B cell (primary cell): ENCODE measurements around the gene IBA57. TPM values are rescaled to one million over a fixed set of nuclear protein-coding genes. Genes with fewer than 3 reads are reported as not detected.

Source experiments
- ATAC-seq: fragments of 200-7000 bp; cut with Tn5 transposase; one replicate; pipeline ENCODE4 v1.10.0; 2021; ENCODE audit warnings: low read depth, mild to moderate bottlenecking, moderate number of reproducible peaks, moderate library complexity
- CTCF ChIA-PET: fragments of 350-600 bp; sonication (Branson Sonifier 250); formaldehyde crosslinking; loops from one replicate; lab custom pipeline; 2021; ENCODE audit warnings: antibody characterized with exemption, inconsistent platforms; lab: Charles Lee
- POLR2A ChIA-PET: fragments of 350-600 bp; sonication (Branson Sonifier 250); formaldehyde crosslinking; loops from one replicate; lab custom pipeline; 2021; ENCODE audit warnings: antibody characterized with exemption; lab: Charles Lee
- DNase-seq: peaks from one replicate; pipeline ENCODE4 v3.0.0; 2013
- H2AFZ ChIP-seq: 2 replicates; pipeline ENCODE4 v1.6.1; 2012; ENCODE audit warnings: mild to moderate bottlenecking, low read depth, low read length; ENCODE audit not compliant: insufficient read depth, poor library complexity, severe bottlenecking
- H3K27ac ChIP-seq, 2 donors: 1 replicate in 1 of 2; 2 replicates in 1 of 2; pipeline ENCODE4 v1.5.1; 2012 to 2013; ENCODE audit warnings: low read length in 2 of 2, mild to moderate bottlenecking in 2 of 2, moderate library complexity in 1 of 2
- H3K27me3 ChIP-seq, 4 experiments: fragments of 200-600 bp in 1 of 4; sonication (generic) in 1 of 4; replicated peaks in 1 of 4; 1 replicate in 2 of 4; 2 replicates in 2 of 4; pipeline versions ENCODE4 v1.6.1 to v1.7.0; 2013 to 2016; ENCODE audit warnings: low read length in 3 of 4, mild to moderate bottlenecking in 2 of 4, mixed read lengths in 1 of 4, moderate library complexity in 1 of 4; ENCODE audit not compliant: insufficient read depth in 4 of 4, control insufficient read depth in 3 of 4; ENCODE audit errors: control extremely low read depth in 1 of 4
- H3K36me3 ChIP-seq, 2 experiments: replicated peaks in 1 of 2; 1 replicate in 1 of 2; 2 replicates in 1 of 2; pipeline versions ENCODE4 v1.6.1 to v1.7.1; 2013; ENCODE audit warnings: low read length in 1 of 2; ENCODE audit not compliant: insufficient read depth in 2 of 2, control insufficient read depth in 1 of 2; ENCODE audit errors: control extremely low read depth in 1 of 2, extremely low read depth in 1 of 2
- H3K4me1 ChIP-seq, 2 donors: fragments of 200-600 bp in 1 of 2; sonication (generic) in 1 of 2; 1 replicate in 1 of 2; 2 replicates in 1 of 2; pipeline versions ENCODE4 v1.5.1 to v1.6.1; 2013 to 2017; ENCODE audit warnings: low read length in 2 of 2; ENCODE audit not compliant: control insufficient read depth in 2 of 2, insufficient read depth in 2 of 2
- H3K4me2 ChIP-seq: replicated peaks from 2 replicates; pipeline ENCODE3; 2012; ENCODE audit warnings: mild to moderate bottlenecking, low read depth, low read length; ENCODE audit not compliant: poor library complexity, severe bottlenecking
- H3K4me3 ChIP-seq, 5 experiments: fragments of 200-600 bp in 1 of 5; sonication (generic) in 1 of 5; 1 replicate in 3 of 5; 2 replicates in 2 of 5; pipeline versions ENCODE4 v1.5.1 to v1.7.0; 2011 to 2016; ENCODE audit warnings: low read length in 4 of 5, mild to moderate bottlenecking in 4 of 5, low read depth in 2 of 5, control low read depth in 1 of 5, moderate library complexity in 1 of 5; ENCODE audit not compliant: insufficient read depth in 1 of 5; ENCODE audit errors: control extremely low read depth in 1 of 5, extremely low read depth in 1 of 5
- H3K79me2 ChIP-seq: fragments of 200-600 bp; sonication (generic); one replicate; pipeline ENCODE4 v1.6.0; 2016; ENCODE audit warnings: low read length; ENCODE audit not compliant: control insufficient read depth, insufficient read depth
- H3K9ac ChIP-seq: fragments of 200-600 bp; sonication (generic); 2 replicates; pipeline ENCODE4 v1.6.1; 2017; ENCODE audit warnings: mild to moderate bottlenecking, low read length, moderate library complexity
- H3K9me3 ChIP-seq, 3 donors: one replicate each; pipeline versions ENCODE4 v1.6.1 to v1.7.1; 2013; ENCODE audit warnings: low read length in 2 of 3; ENCODE audit not compliant: control insufficient read depth in 2 of 3, insufficient read depth in 1 of 3; ENCODE audit errors: control extremely low read depth in 1 of 3
- H4K20me1 ChIP-seq: 2 replicates; pipeline ENCODE4 v1.6.0; 2012; ENCODE audit warnings: mild to moderate bottlenecking, low read length; ENCODE audit not compliant: insufficient read depth, control insufficient read depth, poor library complexity, severe bottlenecking
- H3K27ac Mint-ChIP-seq: one replicate; pipeline ENCODE4 v1.8.0; 2021; ENCODE audit warnings: mixed read lengths
- H3K27me3 Mint-ChIP-seq: one replicate; pipeline ENCODE4 v1.8.0; 2021; ENCODE audit warnings: mixed read lengths
- H3K4me1 Mint-ChIP-seq: one replicate; pipeline ENCODE4 v1.8.0; 2021; ENCODE audit warnings: mixed read lengths
- H3K4me3 Mint-ChIP-seq: one replicate; pipeline ENCODE4 v1.8.0; 2021; ENCODE audit warnings: mixed read lengths
- H3K9me3 Mint-ChIP-seq: one replicate; pipeline ENCODE4 v1.8.0; 2022; ENCODE audit warnings: mixed read lengths; ENCODE audit not compliant: insufficient read depth
- EZH2 ChIP-seq: IDR thresholded peaks from 2 replicates; pipeline ENCODE4 v1.6.1; 2012; ENCODE audit warnings: borderline replicate concordance, low read depth, mild to moderate bottlenecking, moderate library complexity, low read length; ENCODE audit not compliant: insufficient read depth, poor library complexity, severe bottlenecking
- WGBS: methylation state at CpG from one replicate; pipeline ENCODE4 v1.1.5; 2013; ENCODE audit warnings: missing lambda C conversion rate; ENCODE audit not compliant: insufficient coverage; 5-methylcytosine and 5-hydroxymethylcytosine counted together
- intact Hi-C: fragments of 100-400 bp; cut with micrococcal nuclease; formaldehyde crosslinking; loops from one replicate; pipeline ENCODE4 v1.10.0; 2022
- polyA plus RNA-seq: library from polyadenylated mRNA; depleted of rRNA; stranded (reverse); fragments of >200 nt; gene quantifications from 2 replicates; pipeline ENCODE4 v1.2.3, GENCODE V29; 2012
- total RNA-seq, 2 donors: library from RNA; stranded (reverse); fragments of 120-200 nt in 1 of 2; gene quantifications; 1 replicate in 1 of 2; 2 replicates in 1 of 2; pipeline versions ENCODE4 v1.2.3 to v1.2.4, GENCODE V29; 2013 to 2022
- TF ChIP-seq, protein P1 (sequence below): fragments of 200-600 bp; IDR thresholded peaks from one replicate; pipeline ENCODE4 v1.8.0; 2022; ENCODE audit warnings: antibody characterized with exemption, mild to moderate bottlenecking

IBA57 gene
- total and polyA plus RNA-seq, 2 donors (not counting 1 experiment from before 2014, with no cell fraction given) = 5.2 to 12.8 TPM

DNA sequence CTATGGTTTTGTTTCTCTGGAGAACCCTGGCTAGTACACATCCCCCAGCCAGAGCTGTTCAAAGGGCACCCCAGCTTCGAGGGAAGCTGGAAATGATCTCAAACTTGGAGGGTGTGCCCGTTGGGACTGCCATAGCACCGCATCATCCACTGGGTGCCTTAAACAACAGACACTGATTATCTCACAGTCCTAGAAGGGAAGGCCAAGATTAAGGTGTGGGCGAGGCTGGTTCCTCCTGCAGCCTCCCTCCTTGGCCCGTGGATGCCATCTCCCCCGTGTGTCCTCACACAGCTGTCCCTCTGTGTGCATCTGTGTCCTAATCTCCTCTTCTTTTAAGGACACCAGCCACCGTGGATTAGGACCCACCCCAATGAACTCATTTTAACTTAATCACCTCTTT is 4.2 kb upstream of the IBA57 start:
- Histone ChIP-seq H2AFZ (no peak overlapping the region), H3K27me3 (peaks cover 0 to 19% (median 0%) of the 10 kb centered on the region in 4 experiments), H3K4me2 (no peak overlapping the region), H3K9me3 (peaks cover 0 to 2% (median 0%) of the 10 kb centered on the region in 3 donors), H3K4me3 (no peak overlapping the region), H3K27ac (no peak overlapping the region), H3K79me2 (peaks cover 6% of the 10 kb centered on the region), H3K36me3 (no peaks in the 10 kb centered on the region), H4K20me1 (no peaks in the 10 kb centered on the region), H3K4me1 (peaks cover 8 to 22% of the 10 kb centered on the region in 2 donors), H3K9ac (no peak overlapping the region)
- H3K4me1 Mint-ChIP-seq = peaks cover 15% of the 10 kb centered on the region
- ATAC-seq (no peak), DNase-seq (no peak)
- POLR2A ChIA-PET = interaction anchor here (1.2 kb wide), 1 partner anchor 21 kb away, joined by 3 read pairs; no protein-coding TSS in a partner anchor
- no peaks in the 10 kb centered on the region for H3K9me3 Mint-ChIP-seq
- TF ChIP-seq, protein P1, sequence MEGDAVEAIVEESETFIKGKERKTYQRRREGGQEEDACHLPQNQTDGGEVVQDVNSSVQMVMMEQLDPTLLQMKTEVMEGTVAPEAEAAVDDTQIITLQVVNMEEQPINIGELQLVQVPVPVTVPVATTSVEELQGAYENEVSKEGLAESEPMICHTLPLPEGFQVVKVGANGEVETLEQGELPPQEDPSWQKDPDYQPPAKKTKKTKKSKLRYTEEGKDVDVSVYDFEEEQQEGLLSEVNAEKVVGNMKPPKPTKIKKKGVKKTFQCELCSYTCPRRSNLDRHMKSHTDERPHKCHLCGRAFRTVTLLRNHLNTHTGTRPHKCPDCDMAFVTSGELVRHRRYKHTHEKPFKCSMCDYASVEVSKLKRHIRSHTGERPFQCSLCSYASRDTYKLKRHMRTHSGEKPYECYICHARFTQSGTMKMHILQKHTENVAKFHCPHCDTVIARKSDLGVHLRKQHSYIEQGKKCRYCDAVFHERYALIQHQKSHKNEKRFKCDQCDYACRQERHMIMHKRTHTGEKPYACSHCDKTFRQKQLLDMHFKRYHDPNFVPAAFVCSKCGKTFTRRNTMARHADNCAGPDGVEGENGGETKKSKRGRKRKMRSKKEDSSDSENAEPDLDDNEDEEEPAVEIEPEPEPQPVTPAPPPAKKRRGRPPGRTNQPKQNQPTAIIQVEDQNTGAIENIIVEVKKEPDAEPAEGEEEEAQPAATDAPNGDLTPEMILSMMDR = no peak
- TF ChIP-seq EZH2 = no peak
- CTCF ChIA-PET = no interaction called here
- H3K27me3 Mint-ChIP-seq = peaks cover 3% of the 10 kb centered on the region
- no peak overlapping the region for H3K4me3 Mint-ChIP-seq
- WGBS = 87% methylated on average over 5 of the region's 7 CpGs
- intact Hi-C loops = no loop called here
- H3K27ac Mint-ChIP-seq = no peak overlapping the region

DNA sequence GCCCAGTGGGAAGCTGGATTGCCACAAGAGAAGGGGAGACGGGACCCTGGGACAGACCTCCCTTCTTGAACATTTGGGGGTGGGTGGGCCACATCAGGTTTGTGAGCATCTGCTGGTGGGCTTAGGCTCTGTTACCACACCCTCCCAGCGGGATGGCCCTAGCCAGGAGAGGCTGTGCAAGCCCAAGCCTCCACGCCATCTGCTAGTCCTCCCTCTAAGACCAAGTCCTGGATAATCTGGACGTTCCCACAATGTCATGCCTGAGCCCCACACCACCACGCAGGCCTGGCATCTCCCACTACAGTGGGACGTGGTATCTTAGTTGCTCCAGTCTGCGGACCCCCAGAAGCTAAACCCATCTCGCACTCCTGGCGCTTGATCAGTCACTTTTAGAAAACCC is 3.7 kb upstream of the IBA57 start:
- H3K27ac Mint-ChIP-seq = peak overlapping the region; percentile 37
- CTCF ChIA-PET = no interaction called here
- Histone ChIP-seq H3K4me2 (no peak overlapping the region), H3K79me2 (peaks cover 11% of the 10 kb centered on the region), H3K9ac (no peak overlapping the region), H3K27me3 (peaks cover 0 to 14% (median 0%) of the 10 kb centered on the region in 4 experiments), H3K9me3 (peaks cover 0 to 1% (median 0%) of the 10 kb centered on the region in 3 donors), H3K4me3 (no peak overlapping the region), H2AFZ (no peak overlapping the region), H3K27ac (no peak overlapping the region), H3K36me3 (no peaks in the 10 kb centered on the region), H3K4me1 (peaks cover 13 to 27% of the 10 kb centered on the region in 2 donors), H4K20me1 (no peaks in the 10 kb centered on the region)
- H3K4me1 Mint-ChIP-seq = peaks cover 19% of the 10 kb centered on the region
- peaks cover 3% of the 10 kb centered on the region for H3K27me3 Mint-ChIP-seq
- intact Hi-C loops = no loop called here
- ATAC-seq = no peak
- no peak overlapping the region for H3K4me3 Mint-ChIP-seq
- no peak for DNase-seq
- POLR2A ChIA-PET = interaction anchor here (1.2 kb wide), 1 partner anchor 21 kb away, joined by 3 read pairs; no protein-coding TSS in a partner anchor
- WGBS = 91% methylated on average over 8 of the region's 9 CpGs
- no peaks in the 10 kb centered on the region for H3K9me3 Mint-ChIP-seq
- TF ChIP-seq, protein P1 = no peak
- TF ChIP-seq EZH2 = no peak
